Measurements from ENCODE around the gene ZBTB46.

DNA sequence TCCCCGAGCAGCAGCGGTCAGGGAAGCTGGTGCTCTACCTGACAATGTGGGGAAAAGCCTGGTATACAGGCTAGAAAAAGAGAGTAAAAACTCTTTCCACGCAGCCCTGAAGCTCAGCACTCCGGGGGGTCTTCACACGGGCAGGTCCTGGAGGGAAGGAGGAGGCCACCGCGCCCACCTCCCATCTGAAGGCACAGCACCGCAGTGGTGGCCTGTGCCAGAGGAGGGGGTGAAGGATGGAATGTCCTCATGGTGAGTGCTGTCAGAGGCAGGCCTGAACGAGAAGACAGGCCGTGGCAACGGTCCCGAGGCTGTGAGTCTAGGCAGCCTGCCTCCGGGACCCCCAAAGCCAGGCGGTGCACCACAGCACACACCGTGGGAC, 85.6 kb downstream of the ZBTB46 start:
- TF ChIP-seq, protein P1, sequence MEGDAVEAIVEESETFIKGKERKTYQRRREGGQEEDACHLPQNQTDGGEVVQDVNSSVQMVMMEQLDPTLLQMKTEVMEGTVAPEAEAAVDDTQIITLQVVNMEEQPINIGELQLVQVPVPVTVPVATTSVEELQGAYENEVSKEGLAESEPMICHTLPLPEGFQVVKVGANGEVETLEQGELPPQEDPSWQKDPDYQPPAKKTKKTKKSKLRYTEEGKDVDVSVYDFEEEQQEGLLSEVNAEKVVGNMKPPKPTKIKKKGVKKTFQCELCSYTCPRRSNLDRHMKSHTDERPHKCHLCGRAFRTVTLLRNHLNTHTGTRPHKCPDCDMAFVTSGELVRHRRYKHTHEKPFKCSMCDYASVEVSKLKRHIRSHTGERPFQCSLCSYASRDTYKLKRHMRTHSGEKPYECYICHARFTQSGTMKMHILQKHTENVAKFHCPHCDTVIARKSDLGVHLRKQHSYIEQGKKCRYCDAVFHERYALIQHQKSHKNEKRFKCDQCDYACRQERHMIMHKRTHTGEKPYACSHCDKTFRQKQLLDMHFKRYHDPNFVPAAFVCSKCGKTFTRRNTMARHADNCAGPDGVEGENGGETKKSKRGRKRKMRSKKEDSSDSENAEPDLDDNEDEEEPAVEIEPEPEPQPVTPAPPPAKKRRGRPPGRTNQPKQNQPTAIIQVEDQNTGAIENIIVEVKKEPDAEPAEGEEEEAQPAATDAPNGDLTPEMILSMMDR (IDR thresholded peaks at IDR 0.05): no peak
- TF ChIP-seq POLR2A (IDR thresholded peaks at IDR 0.05) (no peak), EP300 (IDR thresholded peaks at IDR 0.05) (no peak)

All from tibial nerve (tissue), 4 donors.